Astrocyte of the cerebellum (primary cell): ENCODE measurements around the gene IL17F.

Experiments
- DNase-seq: peaks from one replicate; pipeline ENCODE4 v3.0.0-alpha.2; 2011; ENCODE audit warnings: low read depth
- H3K4me3 ChIP-seq: 2 replicates; pipeline ENCODE4 v1.5.1; 2011; ENCODE audit warnings: mild to moderate bottlenecking, low read depth, low read length, moderate library complexity
- in situ Hi-C: cut with HindIII; loops from 2 replicates; pipeline ENCODE4 v1.10.0; 2017; ENCODE audit warnings: low sequenced_read_pairs
- TF ChIP-seq, protein P1 (sequence below): IDR thresholded peaks from 2 replicates; pipeline ENCODE4 v1.5.1; 2012; ENCODE audit warnings: low read length, low read depth, moderate library complexity, mild to moderate bottlenecking; ENCODE audit errors: missing control alignments

Gene IL17F

DNA sequence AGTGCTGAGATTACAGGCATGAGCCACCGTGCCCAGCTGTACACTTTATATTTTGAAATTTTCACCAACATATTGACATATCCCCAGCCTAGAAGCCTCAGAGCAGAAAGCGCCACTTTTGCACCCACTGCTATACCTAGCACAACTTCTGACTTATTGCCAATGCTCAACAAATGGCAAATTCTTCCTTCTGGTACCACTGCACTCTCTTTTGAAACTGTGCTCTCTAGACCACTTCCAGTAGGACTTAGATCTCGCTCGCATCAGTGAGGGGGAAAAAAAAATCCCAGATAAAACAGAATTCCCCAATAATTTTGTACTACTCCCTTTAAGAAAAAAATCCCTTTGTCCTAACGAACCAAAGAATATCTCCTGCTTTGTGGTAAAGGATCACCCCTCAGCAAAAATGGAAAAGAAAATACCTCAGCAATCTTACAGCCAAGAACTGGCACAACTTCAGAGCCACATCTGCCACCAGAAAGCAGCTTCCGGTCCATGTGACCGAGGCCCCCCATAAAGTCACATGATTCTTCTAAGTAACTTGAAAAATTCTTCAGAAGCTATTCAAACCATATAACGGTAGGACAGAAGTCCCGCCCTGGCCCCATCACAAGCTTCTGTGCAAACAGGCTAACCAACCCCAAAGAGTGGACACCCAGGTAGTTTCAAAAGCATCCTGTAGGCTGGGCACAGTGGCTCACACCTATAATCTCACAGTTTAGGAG lies 18.5 kb upstream of the IL17F start:
- TF ChIP-seq, protein P1, sequence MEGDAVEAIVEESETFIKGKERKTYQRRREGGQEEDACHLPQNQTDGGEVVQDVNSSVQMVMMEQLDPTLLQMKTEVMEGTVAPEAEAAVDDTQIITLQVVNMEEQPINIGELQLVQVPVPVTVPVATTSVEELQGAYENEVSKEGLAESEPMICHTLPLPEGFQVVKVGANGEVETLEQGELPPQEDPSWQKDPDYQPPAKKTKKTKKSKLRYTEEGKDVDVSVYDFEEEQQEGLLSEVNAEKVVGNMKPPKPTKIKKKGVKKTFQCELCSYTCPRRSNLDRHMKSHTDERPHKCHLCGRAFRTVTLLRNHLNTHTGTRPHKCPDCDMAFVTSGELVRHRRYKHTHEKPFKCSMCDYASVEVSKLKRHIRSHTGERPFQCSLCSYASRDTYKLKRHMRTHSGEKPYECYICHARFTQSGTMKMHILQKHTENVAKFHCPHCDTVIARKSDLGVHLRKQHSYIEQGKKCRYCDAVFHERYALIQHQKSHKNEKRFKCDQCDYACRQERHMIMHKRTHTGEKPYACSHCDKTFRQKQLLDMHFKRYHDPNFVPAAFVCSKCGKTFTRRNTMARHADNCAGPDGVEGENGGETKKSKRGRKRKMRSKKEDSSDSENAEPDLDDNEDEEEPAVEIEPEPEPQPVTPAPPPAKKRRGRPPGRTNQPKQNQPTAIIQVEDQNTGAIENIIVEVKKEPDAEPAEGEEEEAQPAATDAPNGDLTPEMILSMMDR, result no peak
- no peak overlapping the region for H3K4me3 ChIP-seq
- in situ Hi-C loops, result loop anchor here (25.0 kb wide), 1 partner anchor 400 kb away; the partner anchor contains the start of gene TMEM14A
- no peak for DNase-seq

GRCh38 chr6:52261229-52261628 lies 16.9 kb upstream of the IL17F start:
- H3K4me3 ChIP-seq, result no peak overlapping the region
- in situ Hi-C loops, result loop anchor here (25.0 kb wide), 1 partner anchor 401 kb away; the partner anchor contains the start of gene TMEM14A
- no peak for DNase-seq
- TF ChIP-seq, protein P1, result no peak

DNA sequence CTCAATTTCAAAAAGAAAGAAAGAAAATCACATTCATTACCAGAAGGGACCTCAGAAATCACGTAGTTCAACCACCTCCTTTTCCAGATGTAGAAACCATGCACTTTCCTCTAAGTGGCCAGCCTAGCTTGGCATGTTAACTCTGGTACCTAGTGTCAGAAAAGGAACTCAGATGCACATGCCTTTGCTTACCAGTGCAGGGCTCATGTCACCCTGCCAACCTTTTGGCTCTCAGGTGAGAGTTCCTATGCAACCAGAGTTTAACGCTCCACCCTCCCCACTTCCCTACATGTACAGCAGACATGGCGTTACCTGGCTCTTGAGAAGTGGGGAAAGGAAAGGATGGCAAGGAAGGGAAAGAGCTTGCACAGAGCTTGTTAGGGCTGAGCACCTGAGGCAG lies 16.3 kb upstream of the IL17F start:
- TF ChIP-seq, protein P1, result no peak
- DNase-seq, result no peak
- in situ Hi-C loops, result loop anchor here (25.0 kb wide), 1 partner anchor 402 kb away; the partner anchor contains the start of gene TMEM14A
- H3K4me3 ChIP-seq, result no peak overlapping the region

DNA sequence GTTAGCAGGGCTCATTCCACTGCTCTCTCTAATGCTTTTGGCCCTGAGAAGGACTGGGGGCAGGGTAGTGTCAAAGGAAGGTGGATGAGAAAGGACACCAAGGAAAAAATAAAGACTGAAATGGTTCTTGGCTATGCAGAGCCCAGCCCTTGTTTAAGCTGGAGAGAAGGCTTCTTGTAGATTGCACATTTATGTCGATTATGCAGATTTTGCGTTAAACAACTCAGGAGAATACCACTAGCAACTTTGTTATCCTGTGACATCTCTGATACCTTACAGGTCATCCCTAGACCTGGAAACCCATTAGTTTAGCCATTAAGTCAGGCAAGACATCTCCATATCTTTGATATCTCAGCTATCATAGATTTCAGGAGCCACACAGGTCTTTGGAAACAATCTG lies 11.1 kb upstream of the IL17F start:
- TF ChIP-seq, protein P1, result no peak
- in situ Hi-C loops, result loop anchor here (25.0 kb wide), 1 partner anchor 407 kb away; the partner anchor contains the start of gene TMEM14A
- no peak overlapping the region for H3K4me3 ChIP-seq
- no peak for DNase-seq

DNA sequence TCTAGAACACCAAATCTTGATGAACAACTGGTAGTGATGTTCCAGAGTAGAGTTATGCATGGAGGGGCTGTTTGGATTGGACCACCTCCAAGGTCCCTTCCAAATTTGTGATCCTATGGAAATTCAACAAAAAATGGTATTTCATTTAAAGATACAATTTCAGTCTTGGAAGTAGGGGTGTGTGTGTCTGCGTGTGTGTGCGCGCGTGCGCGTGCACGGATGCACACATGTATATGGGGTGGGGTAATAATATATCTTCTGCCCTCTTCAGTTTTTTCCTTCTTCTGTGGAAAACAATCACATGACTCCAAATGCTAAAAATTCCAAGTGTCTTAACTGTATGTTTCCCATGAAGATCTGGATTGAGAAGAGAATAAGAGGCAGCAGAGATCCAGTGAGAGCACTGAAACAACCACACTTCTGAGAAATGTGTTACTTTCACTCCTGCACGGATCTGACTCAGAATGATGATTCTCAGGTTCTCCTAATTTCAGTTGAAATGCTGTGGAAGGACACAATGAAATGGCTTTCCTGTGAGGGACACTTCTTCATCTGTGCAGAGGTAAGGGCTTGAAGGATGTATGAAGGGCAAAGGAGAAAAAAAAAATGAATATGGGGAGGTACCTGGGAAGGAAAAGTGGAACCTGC lies 10.6 kb upstream of the IL17F start:
- no peak overlapping the region for H3K4me3 ChIP-seq
- DNase-seq, result no peak
- TF ChIP-seq, protein P1, result no peak
- in situ Hi-C loops, result loop anchor here (25.0 kb wide), 1 partner anchor 407 kb away; the partner anchor contains the start of gene TMEM14A

GRCh38 chr6:52253494-52253893 lies 9.2 kb upstream of the IL17F start:
- TF ChIP-seq, protein P1, result no peak
- DNase-seq, result no peak
- no peak overlapping the region for H3K4me3 ChIP-seq
- in situ Hi-C loops, result loop anchor here (25.0 kb wide), 1 partner anchor 409 kb away; the partner anchor contains the start of gene TMEM14A
